ENCODE measurements around the gene CCNG2. TPM values are rescaled to one million over a fixed set of nuclear protein-coding genes. Genes with fewer than 3 reads are reported as not detected.

The CCNG2 gene
- total and polyA plus RNA-seq, 2 of the 13 experiments (the other 11 are each of a cell fraction or from before 2014, with no cell fraction given), result 3.9 to 11.5 TPM

- TF ChIP-seq SNAPC4 (CRISPR knock-in tag; IDR thresholded peaks at IDR 0.05) (peak; percentile 42; the same call in 1 of the 2 replicates), ZNF577 (CRISPR knock-in tag; IDR thresholded peaks at IDR 0.05; ENCODE audit: borderline replicate concordance, low read depth) (0 out of 2 replicates have a peak, but pooled peaks have one; percentile 38), SNRNP70 (IDR thresholded peaks at IDR 0.05; ENCODE audit: low read depth, low read length) (no peak), ZXDC (CRISPR knock-in tag; IDR thresholded peaks at IDR 0.05) (0 out of 2 replicates have a peak, but pooled peaks have one; percentile 63), JUND (CRISPR knock-in tag; IDR thresholded peaks at IDR 0.05) (peak; percentile 42; the same call in 1 of the 2 replicates), EHMT2 (IDR thresholded peaks at IDR 0.05; ENCODE audit: borderline replicate concordance, low read depth, low read length) (peak; percentile 45; the same call in 1 of the 2 replicates), TBX2 (CRISPR knock-in tag; IDR thresholded peaks at IDR 0.05; ENCODE audit: borderline replicate concordance) (peak; percentile 76), ZBTB43 (CRISPR knock-in tag; conservative IDR thresholded peaks at IDR 0.05) (0 out of 2 replicates have a peak, but pooled peaks have one; percentile 25), NFIC (IDR thresholded peaks at IDR 0.05; ENCODE audit: low read length) (peak; percentile 60; the same call in 1 of the 2 replicates), ZEB1 (IDR thresholded peaks at IDR 0.05; ENCODE audit: insufficient replicate concordance, low read depth) (peak; percentile 59), NFYC (CRISPR knock-in tag; IDR thresholded peaks at IDR 0.05) (peak; percentile 24), ZNF556 (CRISPR knock-in tag; IDR thresholded peaks at IDR 0.05; ENCODE audit: borderline replicate concordance) (peak; percentile 23; the same call in 1 of the 2 replicates), ATF7-NPFF (CRISPR knock-in tag; IDR thresholded peaks at IDR 0.05; ENCODE audit: low read depth) (peak; percentile 19; the same call in 1 of the 2 replicates), PBX3 (CRISPR knock-in tag; IDR thresholded peaks at IDR 0.05; ENCODE audit: borderline replicate concordance) (no peak), ZNF605 (CRISPR knock-in tag; IDR thresholded peaks at IDR 0.05) (peak; percentile 90), PHF21A (CRISPR knock-in tag; IDR thresholded peaks at IDR 0.05) (peak; percentile 97), TOPORS (CRISPR knock-in tag; IDR thresholded peaks at IDR 0.05) (peak; percentile 88; the same call in 1 of the 2 replicates)
Measured at GRCh38 chr4:77156912-77157858, at the start of gene CCNG2 (continued).

Measured in HepG2 (cell line).